Measurements from ENCODE around the gene FLOT2. TPM values are rescaled to one million over a fixed set of nuclear protein-coding genes. Genes with fewer than 3 reads are reported as not detected.
"Not testable (repeated sequence)": the region's sequence is repeated elsewhere in the genome, so short reads cannot be mapped to it uniquely, and the experiment has no call there.

FLOT2 gene
- total RNA-seq, 1 donor from 2014 or later: 130 TPM

- DNase-seq: peak; percentile 18
Measured at GRCh38 chr17:28871056-28871579, 26.4 kb downstream of the FLOT2 start.

- no peak for DNase-seq
Measured at GRCh38 chr17:28867276-28867675, 30.3 kb downstream of the FLOT2 start.

- peak; percentile 81 for DNase-seq
Measured at GRCh38 chr17:28865946-28866752, 31.4 kb downstream of the FLOT2 start.

- DNase-seq: no peak
Measured at GRCh38 chr17:28864991-28865849, 32.3 kb downstream of the FLOT2 start.

GRCh38 chr17:28863953-28864352, 33.6 kb downstream of the FLOT2 start:
- DNase-seq: no peak

GRCh38 chr17:28862561-28862960, 35.0 kb downstream of the FLOT2 start:
- DNase-seq: no peak

GRCh38 chr17:28861393-28862203, 35.9 kb downstream of the FLOT2 start:
- DNase-seq: no peak

GRCh38 chr17:28860363-28860808, 37.1 kb downstream of the FLOT2 start:
- no peak for DNase-seq

GRCh38 chr17:28858801-28859355, 38.7 kb downstream of the FLOT2 start:
- DNase-seq: no peak

- DNase-seq: no peak
Measured at GRCh38 chr17:28857905-28858800, 39.4 kb downstream of the FLOT2 start.

- no peak for DNase-seq
Measured at GRCh38 chr17:28856028-28856574, 41.4 kb downstream of the FLOT2 start.

- no peak for DNase-seq
Measured at GRCh38 chr17:28855336-28855679, 42.2 kb downstream of the FLOT2 start.

- peak; percentile 91 for DNase-seq
Measured at GRCh38 chr17:28854457-28855335, 42.8 kb downstream of the FLOT2 start, which contains the start of gene ERAL1. TSS of gene ERAL1 (plus strand) at chr17:28855016. CDS start at chr17:28855035, 19 bp downstream.

- no peak for DNase-seq
Measured at GRCh38 chr17:28853295-28853694, 44.2 kb downstream of the FLOT2 start.

- DNase-seq: peak; percentile 39
Measured at GRCh38 chr17:28849281-28849680, 48.3 kb downstream of the FLOT2 start.

- peak; percentile 65 for DNase-seq
Measured at GRCh38 chr17:28848667-28849066, 48.9 kb downstream of the FLOT2 start.

- not testable (repeated sequence) for DNase-seq
Measured at GRCh38 chr17:28846699-28847098, 50.8 kb downstream of the FLOT2 start.

GRCh38 chr17:28846231-28846630, 51.3 kb downstream of the FLOT2 start:
- no peak for DNase-seq

- DNase-seq: no peak
Measured at GRCh38 chr17:28843816-28844148, 53.8 kb downstream of the FLOT2 start.

Measured in dermis blood vessel endothelial cell (primary cell).